Stomach (tissue), 19 donors: Measurements from ENCODE around the gene VGLL3. TPM values are rescaled to one million over a fixed set of nuclear protein-coding genes. Genes with fewer than 3 reads are reported as not detected.
A peak's percentile ranks its signal among the peaks of the same experiment; 100 is the strongest.

ENCODE experiments used
- DNase-seq, 2 donors: peaks; one replicate each; pipeline versions ENCODE4 v3.0.0 to v3.0.0-alpha.2; 2013 to 2019
- H3K27ac ChIP-seq, 5 donors: fragments of 200-600 bp in 4 of 5; sonication (generic) in 4 of 5; one replicate each; pipeline ENCODE4 v1.5.1; 2013 to 2019; ENCODE audit warnings: mild to moderate bottlenecking in 1 of 5, moderate library complexity in 1 of 5
- H3K27me3 ChIP-seq, 3 donors: fragments of 200-600 bp; sonication (generic); one replicate each; pipeline ENCODE4 v1.5.1; 2017 to 2019; ENCODE audit warnings: mixed run types in 1 of 3
- H3K36me3 ChIP-seq, 4 donors: fragments of 200-600 bp; sonication (generic); 1 replicate in 3 of 4; 2 replicates in 1 of 4; pipeline ENCODE4 v1.5.1; 2016 to 2019
- H3K4me1 ChIP-seq, 4 donors: fragments of 200-600 bp; sonication (generic); one replicate each; pipeline ENCODE4 v1.5.1; 2016 to 2019
- H3K4me3 ChIP-seq, 4 donors: fragments of 200-600 bp; sonication (generic) in 3 of 4; one replicate each; pipeline ENCODE4 v1.5.1; 2016 to 2019; ENCODE audit warnings: mild to moderate bottlenecking in 1 of 4
- H3K9me3 ChIP-seq, 4 donors: fragments of 200-600 bp; sonication (generic); one replicate each; pipeline ENCODE4 v1.5.1; 2016 to 2019
- EP300 ChIP-seq: sonication (generic); formaldehyde crosslinking; IDR thresholded peaks from one replicate; pipeline ENCODE4 v1.6.1; 2017; ENCODE audit warnings: antibody characterized with exemption
- POLR2A ChIP-seq, 4 donors: fragments of 450-650 bp; IDR thresholded peaks; one replicate each; pipeline ENCODE4 v1.6.1; 2016; ENCODE audit warnings: antibody characterized with exemption in 4 of 4, control low read depth in 2 of 4, mild to moderate bottlenecking in 1 of 4, moderate library complexity in 1 of 4
- POLR2AphosphoS5 ChIP-seq, 3 donors: sonication (generic); formaldehyde crosslinking; IDR thresholded peaks; one replicate each; pipeline ENCODE4 v1.6.1; 2016; ENCODE audit warnings: antibody characterized with exemption in 3 of 3
- WGBS, 5 donors: extraction: QIAGEN DNeasy Blood & Tissue Kit in 3 of 5; methylation state at CpG; one replicate each; pipeline versions ENCODE4 v1.1.5 to v1.1.7; 2013 to 2018; 5-methylcytosine and 5-hydroxymethylcytosine counted together
- intact Hi-C: fragments of 100-400 bp; cut with DNase I; formaldehyde crosslinking; loops from one replicate; pipeline ENCODE4 v1.15.1; 2023; ENCODE audit warnings: low total_unique reads
- long read RNA-seq, 10 donors: transcript quantifications; one replicate each; lab custom pipeline, GENCODE V29; 2026
- polyA plus RNA-seq, 3 donors: library from polyadenylated mRNA; stranded (reverse); fragments of 200-250 nt; gene quantifications; one replicate each; pipeline ENCODE4 v1.2.3, GENCODE V29; 2013
- total RNA-seq, 5 donors: library from RNA; depleted of rRNA; stranded (reverse); fragments of >200 nt; gene quantifications; one replicate each; pipeline versions ENCODE4 v1.1.0 to v1.2.3, GENCODE V29; 2014 to 2016
- TF ChIP-seq, protein P1 (sequence below), 7 experiments: fragments of 450-650 bp in 4 of 7; fragments of 200-600 bp in 3 of 7; sonication (generic) in 3 of 7; IDR thresholded peaks; one replicate each; pipeline ENCODE4 v1.5.1; 2016 to 2019; ENCODE audit warnings: antibody characterized with exemption in 7 of 7, control low read depth in 2 of 7, mild to moderate bottlenecking in 1 of 7
- donor health status: healthy with polysubstance abuse.
- donor health status: Bipolar disorder and iron deficiency.
- donor health status: healthy.

Gene VGLL3
- 10 to 100 TPM in 3 of 5 donors, 1 to 10 TPM in 2; 5.5 to 23.7 (median 14.7) TPM for total RNA-seq
- 1 to 10 TPM in 2 of 3 donors, under 1 TPM in 1; 0.60 to 1.4 (median 1.2) TPM for polyA plus RNA-seq
- long read RNA-seq, donor 1 = 0 reads
- long read RNA-seq, donor 2 = 0 reads
- long read RNA-seq, donor 3 = 0 reads
- long read RNA-seq, donor 4 = 0 reads
- long read RNA-seq, donor 5 = 0 reads
- long read RNA-seq, donor 6 = 0 reads
- long read RNA-seq, donor 7, full-length matches to known transcripts = 1 of 1 reads
- long read RNA-seq, donor 7, partial matches to known transcripts = 0 of 1 reads
- long read RNA-seq, donor 7, other reads (novel, unspliced or antisense) = 0 of 1 reads
- long read RNA-seq, donor 8, partial matches to known transcripts = 0 of 1 reads
- long read RNA-seq, donor 8, other reads (novel, unspliced or antisense) = 0 of 1 reads
- long read RNA-seq, donor 9 = 0 reads
- long read RNA-seq, donor 10 = 0 reads

DNA sequence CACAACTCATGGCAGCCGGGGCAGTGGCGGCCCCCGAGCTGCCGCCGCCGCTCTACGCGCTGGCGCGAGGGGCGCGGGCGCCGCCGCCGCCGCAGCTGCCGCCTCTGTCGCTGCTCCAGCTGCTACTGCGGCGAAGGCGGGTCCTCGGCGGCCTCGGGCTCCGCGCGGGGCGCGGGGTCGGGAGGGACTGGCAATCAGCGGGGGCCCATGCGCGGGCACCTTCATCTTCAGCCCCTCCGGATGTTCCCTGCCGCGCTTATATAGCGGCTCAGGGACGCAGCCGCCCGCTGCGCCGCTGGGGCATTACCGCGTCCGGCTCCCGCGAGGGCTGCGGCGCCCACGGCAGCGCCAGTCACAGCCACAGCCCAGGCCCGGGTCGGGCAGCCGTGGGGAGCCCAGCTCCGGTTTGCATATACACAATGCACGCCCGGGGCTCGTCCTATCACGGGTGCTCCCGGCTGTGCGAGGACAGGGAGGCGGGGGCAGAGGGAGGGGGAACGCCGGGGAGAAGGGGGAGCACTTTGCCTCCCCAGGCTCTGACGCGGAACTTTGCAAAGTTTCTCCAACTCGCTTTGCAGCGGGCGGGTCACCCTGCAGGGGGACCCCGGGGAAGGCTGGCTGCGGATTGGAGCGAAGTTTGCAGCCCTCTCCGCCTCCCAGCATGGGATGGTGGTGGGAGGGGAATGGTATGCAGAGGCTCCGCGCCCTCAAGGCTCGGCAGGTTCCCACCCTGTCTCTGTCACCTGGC lies at the start of gene VGLL3:
Gene VGLL3, minus strand, starts transcription at position 416 of the 748 bp plus-strand sequence. Its CDS starts 406 bp downstream, at position 10.
- Histone ChIP-seq H3K4me1 (peaks cover 0 to 24% (median 18%) of the 10 kb centered on the region in 4 donors), H3K27me3 (peaks cover 0 to 21% (median 15%) of the 10 kb centered on the region in 3 donors), H3K9me3 (no peaks in the 10 kb centered on the region), H3K4me3 (peak within 1 kb of the TSS; percentile 61 to 73 (median 68)), H3K27ac (peak within 1 kb of the TSS; percentile 41 to 91 (median 78)), H3K36me3 (no peaks in the 10 kb centered on the region)
- 0 to 2% (median 1%) methylated on average over 25 to 77 of the region's 77 CpGs for WGBS, 5 donors
- DNase-seq = peak; percentile 49 to 92
- TF ChIP-seq POLR2A (IDR thresholded peaks at IDR 0.05) = no peak
- peak in 2 of 3 donors; percentile 32 to 43 for TF ChIP-seq POLR2AphosphoS5 (IDR thresholded peaks at IDR 0.05)
- intact Hi-C loops = no loop called here

DNA sequence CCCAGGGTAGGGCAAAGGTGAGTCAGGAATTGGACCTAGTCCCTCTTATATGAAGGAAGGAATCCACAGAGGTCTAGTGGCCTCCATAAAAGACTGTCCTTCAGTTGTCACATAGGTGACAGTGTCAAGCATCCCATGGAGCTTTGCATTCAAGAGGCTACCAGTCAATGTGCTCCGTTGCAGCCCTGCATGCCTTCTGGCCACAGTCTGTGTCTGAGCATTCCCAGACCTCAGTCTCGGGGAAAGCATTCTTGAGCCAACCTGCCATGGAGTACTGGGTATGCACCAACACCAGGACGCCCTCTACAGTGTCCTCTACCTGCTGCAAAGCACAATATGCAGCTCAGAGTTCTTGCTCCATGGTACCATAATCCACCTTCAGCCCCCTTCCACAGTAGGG lies 46.7 kb upstream of the VGLL3 start:
- Histone ChIP-seq H3K27me3 (no peaks in the 10 kb centered on the region), H3K9me3 (no peaks in the 10 kb centered on the region), H3K27ac (no peak overlapping the region), H3K36me3 (no peaks in the 10 kb centered on the region), H3K4me1 (no peaks in the 10 kb centered on the region), H3K4me3 (no peak overlapping the region)
- 81 to 91% (median 85%) methylated on average over 3 of the region's 3 CpGs for WGBS, 5 donors
- DNase-seq = no peak
- intact Hi-C loops = no loop called here
- no peak for TF ChIP-seq POLR2A (IDR thresholded peaks at IDR 0.05)
- TF ChIP-seq, protein P1, sequence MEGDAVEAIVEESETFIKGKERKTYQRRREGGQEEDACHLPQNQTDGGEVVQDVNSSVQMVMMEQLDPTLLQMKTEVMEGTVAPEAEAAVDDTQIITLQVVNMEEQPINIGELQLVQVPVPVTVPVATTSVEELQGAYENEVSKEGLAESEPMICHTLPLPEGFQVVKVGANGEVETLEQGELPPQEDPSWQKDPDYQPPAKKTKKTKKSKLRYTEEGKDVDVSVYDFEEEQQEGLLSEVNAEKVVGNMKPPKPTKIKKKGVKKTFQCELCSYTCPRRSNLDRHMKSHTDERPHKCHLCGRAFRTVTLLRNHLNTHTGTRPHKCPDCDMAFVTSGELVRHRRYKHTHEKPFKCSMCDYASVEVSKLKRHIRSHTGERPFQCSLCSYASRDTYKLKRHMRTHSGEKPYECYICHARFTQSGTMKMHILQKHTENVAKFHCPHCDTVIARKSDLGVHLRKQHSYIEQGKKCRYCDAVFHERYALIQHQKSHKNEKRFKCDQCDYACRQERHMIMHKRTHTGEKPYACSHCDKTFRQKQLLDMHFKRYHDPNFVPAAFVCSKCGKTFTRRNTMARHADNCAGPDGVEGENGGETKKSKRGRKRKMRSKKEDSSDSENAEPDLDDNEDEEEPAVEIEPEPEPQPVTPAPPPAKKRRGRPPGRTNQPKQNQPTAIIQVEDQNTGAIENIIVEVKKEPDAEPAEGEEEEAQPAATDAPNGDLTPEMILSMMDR (IDR thresholded peaks at IDR 0.05) = no peak
- TF ChIP-seq POLR2AphosphoS5 (IDR thresholded peaks at IDR 0.05) = no peak
- TF ChIP-seq EP300 = no peak

- WGBS, 5 donors = 81 to 88% (median 87%) methylated on average over 6 of the region's 6 CpGs
- Histone ChIP-seq H3K4me3 (no peak overlapping the region), H3K27me3 (no peaks in the 10 kb centered on the region), H3K27ac (no peak overlapping the region), H3K36me3 (no peaks in the 10 kb centered on the region), H3K9me3 (no peaks in the 10 kb centered on the region), H3K4me1 (no peaks in the 10 kb centered on the region)
- DNase-seq = no peak
- TF ChIP-seq, protein P1 (IDR thresholded peaks at IDR 0.05) = no peak
- TF ChIP-seq POLR2AphosphoS5 (IDR thresholded peaks at IDR 0.05) = no peak
- TF ChIP-seq EP300 = no peak
- TF ChIP-seq POLR2A (IDR thresholded peaks at IDR 0.05) = no peak
- intact Hi-C loops = no loop called here
These were observed 45.7 kb upstream of the VGLL3 start for GRCh38 chr3:87036671-87037070.

- H3K36me3 ChIP-seq = no peaks in the 10 kb centered on the region
- H3K4me3 ChIP-seq = no peak overlapping the region
- H3K9me3 ChIP-seq = no peaks in the 10 kb centered on the region
- no peaks in the 10 kb centered on the region for H3K27me3 ChIP-seq
- WGBS, 5 donors = 75 to 82% (median 77%) methylated on average over 3 of the region's 3 CpGs
- H3K27ac ChIP-seq = no peak overlapping the region
- DNase-seq = no peak
- TF ChIP-seq EP300 (no peak), POLR2A (IDR thresholded peaks at IDR 0.05) (no peak), POLR2AphosphoS5 (IDR thresholded peaks at IDR 0.05) (no peak)
- TF ChIP-seq, protein P1 (IDR thresholded peaks at IDR 0.05) = no peak
- intact Hi-C loops = no loop called here
- H3K4me1 ChIP-seq = no peaks in the 10 kb centered on the region
These were observed 44.4 kb upstream of the VGLL3 start for GRCh38 chr3:87035339-87035738.
